ENCODE results near the gene TMEM222. TPM values are rescaled to one million over a fixed set of nuclear protein-coding genes. Genes with fewer than 3 reads are reported as not detected.

Gene TMEM222
- total RNA-seq, 4 donors from 2014 or later = 17.3 to 27.1 (median 23.7) TPM

DNA sequence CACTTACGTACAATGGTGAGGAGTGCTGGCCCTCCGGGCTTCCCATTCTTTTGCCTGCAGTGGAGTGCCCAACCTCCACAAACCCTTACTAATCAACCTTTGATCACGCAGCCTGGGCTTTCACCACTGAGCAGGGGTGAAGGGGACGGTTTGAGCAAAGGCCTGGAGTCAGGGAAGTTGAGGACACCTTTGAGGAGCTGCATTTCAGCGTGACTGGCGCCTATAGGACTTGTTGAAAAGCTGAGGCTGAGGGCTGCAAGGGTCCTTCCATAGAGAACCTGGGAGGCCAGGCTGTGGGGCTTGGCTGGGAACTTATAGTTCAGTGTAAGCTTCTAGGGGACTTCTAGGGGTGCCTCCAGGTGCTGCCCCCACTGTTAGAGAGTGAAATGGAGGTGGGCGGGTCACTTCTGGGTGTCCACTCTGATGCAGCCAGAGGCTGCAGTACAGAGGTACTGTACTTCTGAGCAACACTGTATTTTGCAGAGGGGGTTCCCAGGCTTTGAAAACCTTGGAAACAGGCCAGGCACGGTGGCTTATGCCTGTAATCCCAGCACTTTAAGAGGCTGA is 29.7 kb downstream of the TMEM222 start:
- ATAC-seq (ENCODE audit: low FRiP score) = no peak
- DNase-seq (ENCODE audit: low spot score) = no peak
- TF ChIP-seq, protein P1, sequence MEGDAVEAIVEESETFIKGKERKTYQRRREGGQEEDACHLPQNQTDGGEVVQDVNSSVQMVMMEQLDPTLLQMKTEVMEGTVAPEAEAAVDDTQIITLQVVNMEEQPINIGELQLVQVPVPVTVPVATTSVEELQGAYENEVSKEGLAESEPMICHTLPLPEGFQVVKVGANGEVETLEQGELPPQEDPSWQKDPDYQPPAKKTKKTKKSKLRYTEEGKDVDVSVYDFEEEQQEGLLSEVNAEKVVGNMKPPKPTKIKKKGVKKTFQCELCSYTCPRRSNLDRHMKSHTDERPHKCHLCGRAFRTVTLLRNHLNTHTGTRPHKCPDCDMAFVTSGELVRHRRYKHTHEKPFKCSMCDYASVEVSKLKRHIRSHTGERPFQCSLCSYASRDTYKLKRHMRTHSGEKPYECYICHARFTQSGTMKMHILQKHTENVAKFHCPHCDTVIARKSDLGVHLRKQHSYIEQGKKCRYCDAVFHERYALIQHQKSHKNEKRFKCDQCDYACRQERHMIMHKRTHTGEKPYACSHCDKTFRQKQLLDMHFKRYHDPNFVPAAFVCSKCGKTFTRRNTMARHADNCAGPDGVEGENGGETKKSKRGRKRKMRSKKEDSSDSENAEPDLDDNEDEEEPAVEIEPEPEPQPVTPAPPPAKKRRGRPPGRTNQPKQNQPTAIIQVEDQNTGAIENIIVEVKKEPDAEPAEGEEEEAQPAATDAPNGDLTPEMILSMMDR (IDR thresholded peaks at IDR 0.05) = no peak

GRCh38 chr1:27353166-27353565 is 31.2 kb downstream of the TMEM222 start:
- TF ChIP-seq, protein P1 (IDR thresholded peaks at IDR 0.05) = no peak
- ATAC-seq (ENCODE audit: low FRiP score) (no peak), DNase-seq (ENCODE audit: low spot score) (no peak)

DNA sequence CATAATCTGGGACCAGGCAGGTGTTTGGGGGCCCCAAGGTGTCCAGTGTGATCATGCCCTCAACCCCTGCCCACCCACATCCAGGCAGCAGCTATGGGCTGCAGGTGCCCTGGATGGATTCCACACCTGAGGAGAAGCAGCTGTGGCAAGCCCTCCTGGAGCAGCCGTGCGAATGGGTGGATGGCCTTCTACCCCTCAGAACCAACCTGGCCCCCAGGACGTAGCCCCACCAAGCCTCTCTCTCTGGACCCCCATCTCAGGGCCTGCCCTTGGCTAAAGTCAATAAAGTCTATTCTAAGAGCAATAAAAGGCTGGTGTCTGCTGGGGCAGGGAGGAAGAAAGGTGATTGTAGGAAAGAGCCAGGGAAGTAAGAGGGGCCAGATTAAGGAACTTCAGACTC is 31.7 kb downstream of the TMEM222 start:
- DNase-seq (ENCODE audit: low spot score) (no peak), ATAC-seq (ENCODE audit: low FRiP score) (no peak)
- TF ChIP-seq, protein P1 (IDR thresholded peaks at IDR 0.05) = no peak

GRCh38 chr1:27355683-27356082 is 33.7 kb downstream of the TMEM222 start:
- no peak for ATAC-seq (ENCODE audit: low FRiP score)
- DNase-seq (ENCODE audit: low spot score) = no peak
- TF ChIP-seq, protein P1 (IDR thresholded peaks at IDR 0.05) = no peak

DNA sequence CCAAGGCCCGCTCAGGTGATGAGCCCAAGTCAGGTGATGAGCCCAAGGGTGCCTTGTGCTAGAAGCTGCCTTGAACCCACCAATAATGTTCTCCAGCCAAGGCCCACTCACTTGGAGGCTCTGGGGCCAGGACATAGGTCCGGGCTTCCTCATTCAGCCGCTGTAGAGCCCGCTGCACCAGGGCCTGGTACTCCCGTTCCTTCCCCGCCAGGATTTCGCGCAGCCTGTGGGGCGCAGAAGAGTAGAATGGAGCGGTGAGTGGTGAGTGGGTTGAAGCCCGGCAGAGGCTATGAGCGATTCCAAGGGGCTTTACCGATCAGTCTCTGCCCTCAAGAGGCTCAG is 34.3 kb downstream of the TMEM222 start:
- no peak for DNase-seq (ENCODE audit: low spot score)
- TF ChIP-seq, protein P1 (IDR thresholded peaks at IDR 0.05) = no peak

GRCh38 chr1:27356619-27357280 is 34.8 kb downstream of the TMEM222 start:
- no peak for DNase-seq (ENCODE audit: low spot score)
- TF ChIP-seq, protein P1 (IDR thresholded peaks at IDR 0.05) = no peak
- peak; percentile 79 for ATAC-seq (ENCODE audit: low FRiP score)

More for the DNA sequence above, 34.3 kb downstream of the TMEM222 start:
- ATAC-seq (ENCODE audit: low FRiP score) = no peak

All from omental fat pad (tissue), 4 donors.